HG02870 (cell line): ENCODE data around the gene OR13C5.

Experiments
- ATAC-seq: cut with Tn5 transposase; IDR thresholded peaks from one replicate; pipeline ENCODE4 v1.9.1; 2021; ENCODE audit warnings: mild to moderate bottlenecking, moderate library complexity; ENCODE audit not compliant: unreplicated experiment

OR13C5 gene

GRCh38 chr9:104555521-104555920 lies 43.7 kb downstream of the OR13C5 start:
- ATAC-seq: no peak

- no peak for ATAC-seq
Measured at GRCh38 chr9:104553261-104553660, 46.0 kb downstream of the OR13C5 start.
